Keratinocyte (primary cell): ENCODE results near the gene NLRP5. TPM values are rescaled to one million over a fixed set of nuclear protein-coding genes. Genes with fewer than 3 reads are reported as not detected.

Experiments
- DNase-seq: peaks from one replicate; pipeline ENCODE4 v3.0.0-alpha.2; 2011; ENCODE audit warnings: low read depth, missing footprints, low spot score
- FAIRE-seq: peaks from 2 replicates; lab custom pipeline; 2011; peaks lifted over from hg19 to GRCh38; lab: Jason Lieb, UNC
- H2AFZ ChIP-seq: 2 replicates; pipeline ENCODE4 v1.6.0; 2012; ENCODE audit warnings: low read length, control low read depth, inconsistent platforms; ENCODE audit not compliant: control insufficient read depth
- H3K27ac ChIP-seq: 2 replicates; pipeline ENCODE4 v1.5.1; 2011; ENCODE audit warnings: low read length; ENCODE audit not compliant: control insufficient read depth, insufficient read depth
- H3K27me3 ChIP-seq: 3 replicates; pipeline ENCODE4 v1.6.0; 2011; ENCODE audit warnings: low read length; ENCODE audit not compliant: control insufficient read depth, insufficient read depth; ENCODE audit errors: extremely low read depth
- H3K36me3 ChIP-seq, 2 experiments: 2 replicates in 1 of 2; 3 replicates in 1 of 2; pipeline ENCODE4 v1.5.1; 2011; ENCODE audit warnings: low read length in 2 of 2, mild to moderate bottlenecking in 1 of 2; ENCODE audit not compliant: control insufficient read depth in 2 of 2, insufficient read depth in 2 of 2; ENCODE audit errors: extremely low read depth in 1 of 2
- H3K4me1 ChIP-seq: 3 replicates; pipeline ENCODE4 v1.5.1; 2011; ENCODE audit warnings: low read length; ENCODE audit not compliant: control insufficient read depth, insufficient read depth; ENCODE audit errors: extremely low read depth
- H3K4me2 ChIP-seq: 3 replicates; pipeline ENCODE4 v1.6.0; 2011; ENCODE audit warnings: low read depth, low read length; ENCODE audit not compliant: control insufficient read depth, insufficient read depth; ENCODE audit errors: extremely low read depth
- H3K4me3 ChIP-seq, 3 experiments: fragments of 200-600 bp in 1 of 3; sonication (generic) in 1 of 3; 2 replicates in 2 of 3; 3 replicates in 1 of 3; pipeline ENCODE4 v1.5.1; 2011 to 2016; ENCODE audit warnings: low read length in 3 of 3, mild to moderate bottlenecking in 3 of 3, control low read depth in 2 of 3, inconsistent platforms in 1 of 3, low read depth in 1 of 3, mixed read lengths in 1 of 3, mixed run types in 1 of 3, moderate library complexity in 1 of 3; ENCODE audit not compliant: control insufficient read depth in 2 of 3, insufficient read depth in 2 of 3; ENCODE audit errors: extremely low read depth in 1 of 3
- H3K79me2 ChIP-seq: 2 replicates; pipeline ENCODE4 v1.6.0; 2012; ENCODE audit warnings: low read length; ENCODE audit not compliant: control insufficient read depth, insufficient read depth
- H3K9ac ChIP-seq: 3 replicates; pipeline ENCODE4 v1.6.0; 2011; ENCODE audit warnings: low read length; ENCODE audit not compliant: control insufficient read depth, insufficient read depth; ENCODE audit errors: extremely low read depth
- H3K9me1 ChIP-seq: 3 replicates; pipeline ENCODE4 v1.6.0; 2011; ENCODE audit warnings: low read length; ENCODE audit not compliant: control insufficient read depth, insufficient read depth; ENCODE audit errors: extremely low read depth
- H3K9me3 ChIP-seq: 2 replicates; pipeline ENCODE4 v1.5.1; 2012; ENCODE audit warnings: low read depth, low read length; ENCODE audit not compliant: control insufficient read depth
- H4K20me1 ChIP-seq: 3 replicates; pipeline ENCODE4 v1.6.0; 2011; ENCODE audit warnings: low read length; ENCODE audit not compliant: control insufficient read depth, insufficient read depth; ENCODE audit errors: extremely low read depth
- CTCF ChIP-seq, 3 experiments: IDR thresholded peaks in 1 of 3; conservative IDR thresholded peaks in 1 of 3; optimal IDR thresholded peaks in 1 of 3; 2 replicates in 2 of 3; 3 replicates in 1 of 3; pipeline versions ENCODE3 to v1.5.1; 2011; ENCODE audit warnings: low read length in 3 of 3, mild to moderate bottlenecking in 3 of 3, moderate library complexity in 2 of 3, control low read depth in 1 of 3, inconsistent platforms in 1 of 3; ENCODE audit not compliant: insufficient read depth in 2 of 3; ENCODE audit errors: extremely low read depth in 1 of 3
- EZH2 ChIP-seq: IDR thresholded peaks from one replicate; pipeline ENCODE4 v1.6.1; 2012; ENCODE audit warnings: inconsistent platforms, mild to moderate bottlenecking, low read length, moderate library complexity
- dilution Hi-C: fragments of 300-500 bp; cut with MboI; formaldehyde crosslinking; loops from one replicate; pipeline ENCODE4 v1.7.0; 2020; ENCODE audit warnings: low sequenced_read_pairs; ENCODE audit not compliant: extremely low pct_ligation_motif_present
- polyA plus RNA-seq, 5 experiments: library from polyadenylated mRNA; depleted of rRNA in 3 of 5; stranded (reverse) in 3 of 5; stranded (forward) in 1 of 5; unstranded in 1 of 5; fragments of >200 nt; gene quantifications; 1 replicate in 1 of 5; 2 replicates in 3 of 5; 3 replicates in 1 of 5; pipeline versions ENCODE4 v1.2.1 to v1.2.3, GENCODE V29; 2011 to 2012; ENCODE audit warnings: missing spikeins in 2 of 5, low read depth in 1 of 5, low replicate concordance in 1 of 5

The NLRP5 gene
- polyA plus RNA-seq, 1 donor (not counting 4 experiments of a cell fraction or from before 2014, with no cell fraction given) = not detected

GRCh38 chr19:56085571-56086275 is 99.1 kb downstream of the NLRP5 start:
- no peak overlapping the region for H2AFZ ChIP-seq
- no peak overlapping the region for H3K4me2 ChIP-seq
- no peaks in the 10 kb centered on the region for H3K9me1 ChIP-seq
- H3K4me1 ChIP-seq = peaks cover 7% of the 10 kb centered on the region
- peaks cover 17% of the 10 kb centered on the region for H3K79me2 ChIP-seq
- no peak overlapping the region for H3K4me3 ChIP-seq
- dilution Hi-C loops = no loop called here
- FAIRE-seq (no peak), DNase-seq (no peak)
- H3K27me3 ChIP-seq = peaks cover 2% of the 10 kb centered on the region
- H4K20me1 ChIP-seq = peaks cover 20% of the 10 kb centered on the region
- H3K36me3 ChIP-seq = peaks cover 7 to 8% of the 10 kb centered on the region in 2 experiments
- H3K9ac ChIP-seq = no peak overlapping the region
- H3K9me3 ChIP-seq = no peaks in the 10 kb centered on the region
- H3K27ac ChIP-seq = no peak overlapping the region
- TF ChIP-seq EZH2 (no peak), CTCF (optimal IDR thresholded peaks at IDR 0.05 in 1 of 3, IDR thresholded peaks at IDR 0.05 in 1 of 3, conservative IDR thresholded peaks at IDR 0.05 in 1 of 3; ENCODE audit: extremely low read depth in 1 of 3, insufficient read depth in 2 of 3, low read length in 3 of 3) (no peak)

GRCh38 chr19:56086671-56087430 is 100.3 kb downstream of the NLRP5 start:
- Histone ChIP-seq H3K27me3 (no peaks in the 10 kb centered on the region), H3K4me1 (peaks cover 7% of the 10 kb centered on the region), H3K9me1 (no peaks in the 10 kb centered on the region), H3K4me3 (no peak overlapping the region), H4K20me1 (peaks cover 31% of the 10 kb centered on the region), H3K9me3 (no peaks in the 10 kb centered on the region), H3K79me2 (peaks cover 22% of the 10 kb centered on the region), H3K4me2 (no peak overlapping the region), H2AFZ (no peak overlapping the region), H3K9ac (no peak overlapping the region), H3K27ac (no peak overlapping the region), H3K36me3 (peaks cover 7 to 8% of the 10 kb centered on the region in 2 experiments)
- dilution Hi-C loops = no loop called here
- FAIRE-seq (no peak), DNase-seq (no peak)
- TF ChIP-seq EZH2 (no peak), CTCF (optimal IDR thresholded peaks at IDR 0.05 in 1 of 3, IDR thresholded peaks at IDR 0.05 in 1 of 3, conservative IDR thresholded peaks at IDR 0.05 in 1 of 3; ENCODE audit: extremely low read depth in 1 of 3, insufficient read depth in 2 of 3, low read length in 3 of 3) (no peak)
